GM21447 (cell line): Measurements from ENCODE around the gene CD164.
"Not testable (repeated sequence)": the region's sequence is repeated elsewhere in the genome, so short reads cannot be mapped to it uniquely, and the experiment has no call there.

Experiments
- ATAC-seq: cut with Tn5 transposase; IDR thresholded peaks from one replicate; pipeline ENCODE4 v1.9.1; 2021; ENCODE audit not compliant: unreplicated experiment

The CD164 gene

GRCh38 chr6:109344226-109344625 lies 38.0 kb downstream of the CD164 start:
- ATAC-seq = no peak

- no peak for ATAC-seq
Measured at GRCh38 chr6:109343518-109343917, 38.7 kb downstream of the CD164 start.

GRCh38 chr6:109342911-109343310 lies 39.4 kb downstream of the CD164 start:
- ATAC-seq = no peak

GRCh38 chr6:109342506-109342905 lies 39.8 kb downstream of the CD164 start:
- no peak for ATAC-seq

GRCh38 chr6:109340811-109341210 lies 41.5 kb downstream of the CD164 start:
- ATAC-seq = no peak

GRCh38 chr6:109339906-109340678 lies 42.2 kb downstream of the CD164 start:
- ATAC-seq = no peak

- no peak for ATAC-seq
Measured at GRCh38 chr6:109336221-109336961, 45.9 kb downstream of the CD164 start.

GRCh38 chr6:109333870-109334269 lies 48.4 kb downstream of the CD164 start:
- ATAC-seq = not testable (repeated sequence)

- no peak for ATAC-seq
Measured at GRCh38 chr6:109332748-109333147, 49.5 kb downstream of the CD164 start.

- ATAC-seq = no peak
Measured at GRCh38 chr6:109331081-109331480, 51.2 kb downstream of the CD164 start.

GRCh38 chr6:109330263-109330662 lies 52.0 kb downstream of the CD164 start:
- no peak for ATAC-seq

GRCh38 chr6:109328629-109329028 lies 53.6 kb downstream of the CD164 start:
- ATAC-seq = no peak

- ATAC-seq = no peak
Measured at GRCh38 chr6:109327959-109328358, 54.3 kb downstream of the CD164 start.

- ATAC-seq = no peak
Measured at GRCh38 chr6:109327491-109327890, 54.8 kb downstream of the CD164 start.

GRCh38 chr6:109326351-109326750 lies 55.9 kb downstream of the CD164 start:
- no peak for ATAC-seq

GRCh38 chr6:109325400-109325801 lies 56.9 kb downstream of the CD164 start:
- ATAC-seq = no peak

GRCh38 chr6:109323241-109323640 lies 59.0 kb downstream of the CD164 start:
- ATAC-seq = no peak

- peak; percentile 61 for ATAC-seq
Measured at GRCh38 chr6:109322825-109323224, 59.4 kb downstream of the CD164 start.

GRCh38 chr6:109321752-109322151 lies 60.5 kb downstream of the CD164 start:
- ATAC-seq = no peak

GRCh38 chr6:109320072-109320471 lies 62.2 kb downstream of the CD164 start:
- ATAC-seq = no peak

- ATAC-seq = no peak
Measured at GRCh38 chr6:109318328-109318876, 63.9 kb downstream of the CD164 start.

GRCh38 chr6:109316909-109317308 lies 65.4 kb downstream of the CD164 start:
- no peak for ATAC-seq
